Suprapubic skin (tissue), 4 donors: Measurements from ENCODE around the gene NSDHL.

Experiments used
- CTCF ChIP-seq, 2 donors: fragments of 200-600 bp in 1 of 2; fragments of 450-650 bp in 1 of 2; sonication (generic) in 1 of 2; IDR thresholded peaks; one replicate each; pipeline ENCODE4 v1.5.1; 2016 to 2019; ENCODE audit warnings: antibody characterized with exemption in 2 of 2, mild to moderate bottlenecking in 1 of 2, moderate library complexity in 1 of 2
- EP300 ChIP-seq: sonication (generic); formaldehyde crosslinking; IDR thresholded peaks from one replicate; pipeline ENCODE4 v1.6.1; 2017; ENCODE audit warnings: antibody characterized with exemption
- POLR2A ChIP-seq, 2 donors: fragments of 450-650 bp; IDR thresholded peaks; one replicate each; pipeline ENCODE4 v1.6.1; 2017; ENCODE audit warnings: antibody characterized with exemption in 2 of 2, mild to moderate bottlenecking in 2 of 2, moderate library complexity in 2 of 2
- POLR2AphosphoS5 ChIP-seq, 3 donors: sonication (generic); formaldehyde crosslinking; IDR thresholded peaks; one replicate each; pipeline ENCODE4 v1.6.1; 2017; ENCODE audit warnings: antibody characterized with exemption in 3 of 3

GRCh38 chrX:152912641-152913040, 81.8 kb downstream of the NSDHL start:
- TF ChIP-seq CTCF (IDR thresholded peaks at IDR 0.05) (no peak), POLR2A (IDR thresholded peaks at IDR 0.05) (no peak), POLR2AphosphoS5 (IDR thresholded peaks at IDR 0.05) (no peak), EP300 (no peak)
